ENCODE data around the gene NFATC1.

DNA sequence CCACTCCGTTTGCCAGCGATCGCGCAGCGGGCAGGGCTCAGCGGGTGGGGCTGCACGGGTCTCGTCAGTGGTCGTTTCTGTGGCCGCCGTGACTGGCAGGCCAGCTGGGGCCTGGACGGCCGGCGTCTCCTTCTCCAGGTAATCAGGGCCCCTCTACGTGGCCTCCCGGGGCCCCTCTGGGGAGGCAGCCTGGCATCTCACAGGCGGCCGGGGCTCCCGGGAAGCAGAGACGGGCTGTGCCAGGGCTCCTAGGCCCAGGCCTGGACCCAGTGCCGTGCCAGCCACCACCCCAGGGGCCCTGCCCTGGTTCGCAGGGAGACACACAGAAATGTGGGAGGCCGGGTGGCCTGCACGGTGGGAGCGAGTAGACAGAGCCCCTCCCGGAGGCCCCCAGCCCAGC is 59.5 kb downstream of the NFATC1 start:
- TF ChIP-seq CTCF (IDR thresholded peaks at IDR 0.05; ENCODE audit: low read depth, low read length, poor library complexity, severe bottlenecking) (no peak), EZH2phosphoT487 (IDR thresholded peaks at IDR 0.05; ENCODE audit: borderline replicate concordance, low read length) (no peak)
